ENCODE data around the gene RNF10. TPM values are rescaled to one million over a fixed set of nuclear protein-coding genes. Genes with fewer than 3 reads are reported as not detected.
"Not testable (repeated sequence)": the region's sequence is repeated elsewhere in the genome, so short reads cannot be mapped to it uniquely, and the experiment has no call there.

Gene RNF10
- 100 to 1,000 TPM in 1 of 2 donors, 10 to 100 TPM in 1; 98.0 to 165 TPM for total RNA-seq

DNA sequence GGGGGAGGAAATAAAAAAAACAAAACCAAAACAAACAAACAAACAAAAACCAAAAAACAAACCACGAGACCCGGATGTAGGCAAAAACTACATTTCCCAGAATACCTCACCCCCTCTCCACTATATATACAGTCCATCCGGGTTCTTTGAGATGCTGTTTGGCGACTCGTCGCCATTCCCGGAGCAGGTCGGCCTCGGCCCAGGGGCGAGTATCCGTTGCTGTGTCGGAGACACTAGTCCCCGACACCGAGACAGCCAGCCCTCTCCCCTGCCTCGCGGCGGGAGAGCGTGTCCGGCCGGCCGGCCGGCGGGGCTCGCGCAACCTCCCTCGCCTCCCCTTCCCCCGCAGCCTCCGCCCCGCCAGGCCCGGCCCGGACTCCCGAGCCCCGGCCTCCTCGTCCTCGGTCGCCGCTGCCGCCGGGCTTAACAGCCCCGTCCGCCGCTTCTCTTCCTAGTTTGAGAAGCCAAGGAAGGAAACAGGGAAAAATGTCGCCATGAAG is at the start of gene RNF10:
Gene RNF10, plus strand, starts transcription at position 154 of the 500 bp plus-strand sequence. CDS start 456 bp downstream, outside the sequence.
- Histone ChIP-seq H3K27ac (peak within 1 kb of the TSS; percentile 86 to 90), H3K36me3 (no peaks in the 10 kb centered on the region), H3K9me3 (no peaks in the 10 kb centered on the region), H3K4me3 (peak within 1 kb of the TSS; percentile 83), H3K4me1 (ENCODE audit: control insufficient read depth in 1 of 2, low read depth in 2 of 2) (peaks cover 37 to 41% of the 10 kb centered on the region in 2 donors), H3K27me3 (replicated peaks; ENCODE audit: insufficient read depth) (no peaks in the 10 kb centered on the region)
- ATAC-seq (ENCODE audit: insufficient number of reproducible peaks, low FRiP score, low read depth), result peak; percentile 71
- DNase-seq (ENCODE audit: low spot score), result no peak
- TF ChIP-seq, protein P1, sequence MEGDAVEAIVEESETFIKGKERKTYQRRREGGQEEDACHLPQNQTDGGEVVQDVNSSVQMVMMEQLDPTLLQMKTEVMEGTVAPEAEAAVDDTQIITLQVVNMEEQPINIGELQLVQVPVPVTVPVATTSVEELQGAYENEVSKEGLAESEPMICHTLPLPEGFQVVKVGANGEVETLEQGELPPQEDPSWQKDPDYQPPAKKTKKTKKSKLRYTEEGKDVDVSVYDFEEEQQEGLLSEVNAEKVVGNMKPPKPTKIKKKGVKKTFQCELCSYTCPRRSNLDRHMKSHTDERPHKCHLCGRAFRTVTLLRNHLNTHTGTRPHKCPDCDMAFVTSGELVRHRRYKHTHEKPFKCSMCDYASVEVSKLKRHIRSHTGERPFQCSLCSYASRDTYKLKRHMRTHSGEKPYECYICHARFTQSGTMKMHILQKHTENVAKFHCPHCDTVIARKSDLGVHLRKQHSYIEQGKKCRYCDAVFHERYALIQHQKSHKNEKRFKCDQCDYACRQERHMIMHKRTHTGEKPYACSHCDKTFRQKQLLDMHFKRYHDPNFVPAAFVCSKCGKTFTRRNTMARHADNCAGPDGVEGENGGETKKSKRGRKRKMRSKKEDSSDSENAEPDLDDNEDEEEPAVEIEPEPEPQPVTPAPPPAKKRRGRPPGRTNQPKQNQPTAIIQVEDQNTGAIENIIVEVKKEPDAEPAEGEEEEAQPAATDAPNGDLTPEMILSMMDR (IDR thresholded peaks at IDR 0.05), result no peak

DNA sequence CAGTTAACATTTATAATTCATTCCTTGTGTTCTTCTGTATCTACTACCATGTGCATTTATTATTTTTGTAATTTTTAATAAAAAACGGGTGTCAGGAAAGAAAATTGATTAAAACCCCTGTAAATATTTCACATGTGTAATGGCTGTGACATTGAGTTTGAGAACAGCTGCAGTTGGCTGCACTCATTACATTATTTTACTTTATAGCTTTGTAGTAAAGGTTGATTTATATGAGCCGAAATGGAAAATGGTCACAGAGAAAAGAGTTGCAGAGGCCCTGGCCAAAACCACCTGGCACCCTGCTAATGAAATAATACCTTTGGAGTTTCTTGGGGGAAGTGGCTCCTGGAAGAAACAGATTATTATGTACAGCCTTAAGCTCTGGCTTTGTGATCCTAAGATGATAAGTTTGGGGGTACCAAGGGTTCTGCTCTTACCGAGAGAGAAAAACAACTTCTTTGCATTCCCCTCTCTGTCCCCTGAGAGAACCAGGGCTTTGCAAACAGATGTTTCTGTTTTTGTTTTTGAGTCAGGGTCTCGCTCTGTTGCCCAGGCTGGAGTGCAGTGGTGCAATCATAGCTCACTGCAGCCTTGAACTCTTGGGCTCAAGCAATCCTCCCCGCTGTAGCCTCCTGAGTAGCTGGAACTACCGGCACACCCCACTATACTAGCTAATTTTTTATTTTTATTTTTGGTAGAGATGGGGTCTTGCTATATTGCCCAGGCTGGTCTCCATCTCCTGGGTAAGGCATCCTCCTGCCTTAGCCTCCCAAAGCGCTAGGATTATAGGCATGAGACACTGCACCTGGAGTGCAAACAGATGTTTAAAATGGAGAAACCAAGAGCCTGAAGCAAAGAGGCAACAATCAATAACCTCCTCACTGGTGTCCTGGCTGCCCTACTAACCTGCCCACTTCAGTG is 47.9 kb upstream of the RNF10 start:
- peaks cover 0 to 8% of the 10 kb centered on the region in 2 donors for H3K4me1 ChIP-seq (ENCODE audit: control insufficient read depth in 1 of 2, low read depth in 2 of 2)
- H3K27ac ChIP-seq, result no peak overlapping the region
- TF ChIP-seq, protein P1 (IDR thresholded peaks at IDR 0.05), result no peak
- DNase-seq (ENCODE audit: low spot score) (no peak), ATAC-seq (ENCODE audit: insufficient number of reproducible peaks, low FRiP score, low read depth) (no peak)
- H3K27me3 ChIP-seq (replicated peaks; ENCODE audit: insufficient read depth), result no peaks in the 10 kb centered on the region
- no peak overlapping the region for H3K4me3 ChIP-seq
- no peaks in the 10 kb centered on the region for H3K9me3 ChIP-seq
- peaks cover 3% of the 10 kb centered on the region for H3K36me3 ChIP-seq

DNA sequence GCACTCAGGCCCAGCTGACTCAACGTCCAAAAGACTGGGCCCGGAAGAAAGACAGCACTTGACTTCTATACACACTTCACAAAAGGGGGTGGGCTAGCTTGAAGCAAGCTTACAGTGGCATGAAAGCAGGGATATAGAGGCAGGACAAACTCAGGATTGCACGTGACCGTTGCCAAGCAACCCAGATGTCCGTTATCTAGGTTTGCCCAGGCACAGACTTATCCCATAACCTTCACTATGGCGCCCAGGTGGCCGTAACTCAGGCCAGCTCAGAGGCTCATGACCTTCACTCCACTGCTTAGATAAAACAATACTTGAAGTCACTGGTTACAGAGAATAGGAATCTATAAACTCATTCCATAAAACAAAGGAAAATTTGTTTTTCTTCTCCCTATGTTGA is 46.6 kb upstream of the RNF10 start:
- not testable (repeated sequence) for ATAC-seq (ENCODE audit: insufficient number of reproducible peaks, low FRiP score, low read depth)

DNA sequence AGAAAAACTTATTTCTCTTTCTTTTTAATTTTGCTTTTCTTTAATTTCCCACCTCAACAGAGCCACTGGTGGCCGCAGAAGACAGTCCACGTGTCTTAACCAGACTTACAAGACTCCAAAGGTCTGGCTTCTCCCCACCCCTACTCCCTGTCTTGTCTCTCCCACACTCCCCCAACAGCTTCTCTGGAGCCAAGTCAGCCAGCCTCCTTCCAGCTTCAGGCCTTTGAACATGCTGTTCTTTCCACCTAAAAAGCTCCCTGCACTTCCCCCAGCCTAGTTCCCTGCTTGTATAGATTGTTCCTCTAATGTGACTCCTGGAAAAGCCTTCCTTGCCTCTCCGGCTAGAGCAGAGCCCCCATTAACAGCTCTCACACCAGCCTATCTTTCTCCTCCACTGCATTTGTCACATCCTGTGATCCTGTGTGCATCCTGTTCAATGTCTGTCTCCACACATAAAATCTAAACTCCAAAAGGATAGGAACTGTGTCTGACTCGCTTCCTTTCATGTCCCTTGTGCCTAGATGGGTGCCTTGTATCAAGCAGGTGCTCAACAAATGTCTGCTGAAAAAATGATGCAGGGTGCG is 46.0 kb upstream of the RNF10 start:
- H3K4me1 ChIP-seq (ENCODE audit: control insufficient read depth in 1 of 2, low read depth in 2 of 2), result peaks cover 0 to 12% of the 10 kb centered on the region in 2 donors
- ATAC-seq (ENCODE audit: insufficient number of reproducible peaks, low FRiP score, low read depth) (no peak), DNase-seq (ENCODE audit: low spot score) (no peak)
- no peaks in the 10 kb centered on the region for H3K27me3 ChIP-seq (replicated peaks; ENCODE audit: insufficient read depth)
- no peaks in the 10 kb centered on the region for H3K9me3 ChIP-seq
- TF ChIP-seq, protein P1 (IDR thresholded peaks at IDR 0.05), result no peak
- H3K36me3 ChIP-seq, result peaks cover 3% of the 10 kb centered on the region
- H3K27ac ChIP-seq, result no peak overlapping the region
- H3K4me3 ChIP-seq, result no peak overlapping the region

More for the DNA sequence above, 46.6 kb upstream of the RNF10 start:
- not testable (repeated sequence) for H3K27me3 ChIP-seq (replicated peaks; ENCODE audit: insufficient read depth); H3K36me3 ChIP-seq; H3K9me3 ChIP-seq; H3K27ac ChIP-seq; DNase-seq (ENCODE audit: low spot score); H3K4me3 ChIP-seq
- H3K4me1 ChIP-seq (ENCODE audit: control insufficient read depth in 1 of 2, low read depth in 2 of 2), result peaks cover 0 to 12% of the 10 kb centered on the region in 2 donors

DNA sequence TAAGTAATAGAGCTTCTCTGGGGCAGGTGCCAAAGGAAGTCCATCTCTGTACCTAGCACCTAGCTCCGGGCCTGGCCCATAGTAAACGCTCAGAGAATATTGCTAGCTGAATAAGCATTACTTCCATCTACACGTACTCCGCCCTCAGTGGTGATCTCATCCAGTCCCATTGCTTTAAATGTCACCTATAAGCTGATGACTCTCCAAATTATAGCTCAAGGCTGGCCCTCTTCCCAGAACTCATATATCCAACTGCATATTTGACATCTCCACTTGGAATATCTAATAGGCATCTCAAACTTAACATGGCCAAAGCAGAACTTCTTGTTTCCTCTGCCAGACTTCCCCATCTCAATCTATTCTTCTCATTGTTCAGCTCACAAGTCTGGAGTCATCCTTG is 45.1 kb upstream of the RNF10 start:
- Histone ChIP-seq H3K27me3 (replicated peaks; ENCODE audit: insufficient read depth) (no peaks in the 10 kb centered on the region), H3K4me1 (ENCODE audit: control insufficient read depth in 1 of 2, low read depth in 2 of 2) (peaks cover 0 to 12% of the 10 kb centered on the region in 2 donors), H3K36me3 (peaks cover 3% of the 10 kb centered on the region), H3K4me3 (no peak overlapping the region), H3K27ac (no peak overlapping the region), H3K9me3 (no peaks in the 10 kb centered on the region)
- ATAC-seq (ENCODE audit: insufficient number of reproducible peaks, low FRiP score, low read depth) (no peak), DNase-seq (ENCODE audit: low spot score) (no peak)
- TF ChIP-seq, protein P1 (IDR thresholded peaks at IDR 0.05), result no peak

Measured in thoracic aorta (tissue), 2 donors.